Skin epidermis (tissue), 12 donors: ENCODE data around the gene REG1A.

Source experiments
- H3K27ac ChIP-seq, 21 experiments: fragments of 200-600 bp; sonication (generic) in 11 of 21; one replicate each; pipeline ENCODE4 v1.5.0; 2020; ENCODE audit warnings: mild to moderate bottlenecking in 3 of 21, inconsistent platforms in 2 of 21, moderate library complexity in 2 of 21
- H3K4me3 ChIP-seq, 7 experiments: fragments of 200-600 bp; sonication (generic) in 2 of 7; one replicate each; pipeline ENCODE4 v1.5.0; 2020; ENCODE audit warnings: inconsistent platforms in 2 of 7, mild to moderate bottlenecking in 2 of 7, moderate library complexity in 1 of 7

REG1A gene

GRCh38 chr2:79120194-79120713, at the start of gene REG1A:
Gene REG1A, plus strand, starts transcription at chr2:79120488. Its CDS starts 374 bp downstream, at chr2:79120862.
- no peak within 1 kb of the TSS for H3K27ac ChIP-seq
- no peak within 1 kb of the TSS for H3K4me3 ChIP-seq

GRCh38 chr2:79071078-79071477, 49.2 kb upstream of the REG1A start:
- Histone ChIP-seq H3K27ac (no peak overlapping the region), H3K4me3 (no peak overlapping the region)

GRCh38 chr2:79082987-79083386, 37.3 kb upstream of the REG1A start:
- H3K27ac ChIP-seq, result no peak overlapping the region

GRCh38 chr2:79083597-79084251, 36.6 kb upstream of the REG1A start:
- no peak overlapping the region for H3K27ac ChIP-seq

More at GRCh38 chr2:79082987-79083386, 37.3 kb upstream of the REG1A start:
- no peak overlapping the region for H3K4me3 ChIP-seq

GRCh38 chr2:79084495-79085135, 35.7 kb upstream of the REG1A start:
- Histone ChIP-seq H3K27ac (no peak overlapping the region), H3K4me3 (no peak overlapping the region)

More at GRCh38 chr2:79083597-79084251, 36.6 kb upstream of the REG1A start:
- no peak overlapping the region for H3K4me3 ChIP-seq

- Histone ChIP-seq H3K4me3 (no peak overlapping the region), H3K27ac (no peak overlapping the region)
Measured at GRCh38 chr2:79085382-79085781, 34.9 kb upstream of the REG1A start.

- H3K4me3 ChIP-seq, result no peak overlapping the region
- no peak overlapping the region for H3K27ac ChIP-seq
Measured at GRCh38 chr2:79086255-79086654, 34.0 kb upstream of the REG1A start.

GRCh38 chr2:79087785-79088364, 32.4 kb upstream of the REG1A start, which contains the start of gene REG1B:
Gene REG1B, minus strand, starts transcription at chr2:79087993. Its CDS starts 381 bp downstream, at chr2:79087612.
- Histone ChIP-seq H3K27ac (no peak within 1 kb of the TSS), H3K4me3 (no peak within 1 kb of the TSS)

- H3K27ac ChIP-seq, result no peak overlapping the region
- H3K4me3 ChIP-seq, result no peak overlapping the region
Measured at GRCh38 chr2:79090693-79091092, 29.6 kb upstream of the REG1A start.

GRCh38 chr2:79097843-79098242, 22.4 kb upstream of the REG1A start:
- Histone ChIP-seq H3K27ac (no peak overlapping the region), H3K4me3 (no peak overlapping the region)

- Histone ChIP-seq H3K4me3 (no peak overlapping the region), H3K27ac (no peak overlapping the region)
Measured at GRCh38 chr2:79099140-79099686, 21.1 kb upstream of the REG1A start.

GRCh38 chr2:79100285-79100684, 20.0 kb upstream of the REG1A start:
- no peak overlapping the region for H3K27ac ChIP-seq
- no peak overlapping the region for H3K4me3 ChIP-seq

- H3K4me3 ChIP-seq, result no peak overlapping the region
- H3K27ac ChIP-seq, result no peak overlapping the region
Measured at GRCh38 chr2:79101024-79101423, 19.3 kb upstream of the REG1A start.

- no peak overlapping the region for H3K27ac ChIP-seq
- no peak overlapping the region for H3K4me3 ChIP-seq
Measured at GRCh38 chr2:79103214-79103613, 17.1 kb upstream of the REG1A start.

- Histone ChIP-seq H3K4me3 (no peak overlapping the region), H3K27ac (no peak overlapping the region)
Measured at GRCh38 chr2:79105259-79105658, 15.0 kb upstream of the REG1A start.

- no peak overlapping the region for H3K4me3 ChIP-seq
Measured at GRCh38 chr2:79112269-79112668, 8.0 kb upstream of the REG1A start.

GRCh38 chr2:79114797-79115494, 5.3 kb upstream of the REG1A start:
- Histone ChIP-seq H3K27ac (no peak overlapping the region), H3K4me3 (no peak overlapping the region)

More at GRCh38 chr2:79112269-79112668, 8.0 kb upstream of the REG1A start:
- H3K27ac ChIP-seq, result no peak overlapping the region

GRCh38 chr2:79116997-79117928, 3.0 kb upstream of the REG1A start:
- H3K27ac ChIP-seq, result no peak overlapping the region
- no peak overlapping the region for H3K4me3 ChIP-seq

GRCh38 chr2:79122676-79123075, 2.4 kb downstream of the REG1A start:
- no peak overlapping the region for H3K4me3 ChIP-seq
- no peak overlapping the region for H3K27ac ChIP-seq
